GM19328 (cell line): ENCODE results near the gene RTN4.

Source experiments
- ATAC-seq: cut with Tn5 transposase; IDR thresholded peaks from one replicate; pipeline ENCODE4 v1.9.1; 2021; ENCODE audit warnings: mild to moderate bottlenecking, moderate library complexity; ENCODE audit not compliant: unreplicated experiment

The RTN4 gene

DNA sequence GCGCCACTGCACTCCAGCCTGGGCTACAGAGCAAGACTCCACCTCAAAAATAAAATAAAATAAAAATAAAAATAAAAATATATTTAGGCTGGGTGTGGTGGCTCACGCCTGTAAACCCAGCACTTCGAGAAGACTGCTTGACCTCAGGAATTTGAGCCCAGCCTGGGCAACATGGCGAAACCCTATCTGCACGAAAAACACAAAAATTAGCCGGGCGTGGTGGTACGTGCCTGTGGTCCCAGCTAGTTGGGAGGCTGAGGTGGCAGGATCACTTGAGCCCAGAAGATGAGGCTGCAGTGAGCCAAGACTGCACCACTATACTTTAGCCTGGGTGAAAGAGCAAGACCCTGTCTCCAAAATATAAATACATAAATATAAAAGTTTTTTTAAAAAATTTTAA, 6.4 kb downstream of the RTN4 start:
- no peak for ATAC-seq

DNA sequence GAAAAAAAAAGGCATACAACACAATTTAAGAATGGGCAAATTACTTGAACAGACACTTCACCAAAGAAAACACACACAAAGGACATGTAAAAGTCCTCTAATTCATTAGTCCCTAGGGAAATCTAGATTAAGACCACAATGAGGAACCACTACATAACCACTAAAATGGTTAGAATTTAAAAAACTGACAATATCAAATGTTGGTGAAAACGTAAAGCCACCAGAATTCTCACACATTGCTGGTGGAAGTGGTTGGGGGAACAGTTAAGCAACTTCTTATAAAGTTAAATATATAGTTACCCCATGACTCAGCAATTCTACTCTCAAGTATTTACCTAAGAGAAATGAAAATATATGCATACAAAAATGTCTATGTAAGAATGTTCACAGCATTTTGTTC, 11.8 kb downstream of the RTN4 start:
- ATAC-seq = no peak

DNA sequence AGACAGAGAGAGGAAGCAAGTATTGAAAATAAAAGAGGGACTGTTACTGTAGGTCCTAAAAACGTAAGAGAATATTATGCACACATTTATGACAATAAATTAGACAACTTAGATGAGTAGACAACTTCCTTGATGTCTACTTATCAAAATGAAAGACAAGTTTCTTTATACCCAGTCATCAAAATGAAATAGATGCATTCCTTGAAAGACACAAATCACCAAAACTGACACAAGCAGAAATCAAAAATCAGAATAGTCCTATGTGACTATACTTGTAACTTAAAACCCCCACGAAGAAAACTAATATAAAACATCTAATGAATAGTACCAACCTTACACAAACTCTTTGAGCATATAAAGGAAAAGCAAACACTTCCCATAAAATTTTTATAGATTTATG, 14.5 kb downstream of the RTN4 start:
- ATAC-seq = no peak

DNA sequence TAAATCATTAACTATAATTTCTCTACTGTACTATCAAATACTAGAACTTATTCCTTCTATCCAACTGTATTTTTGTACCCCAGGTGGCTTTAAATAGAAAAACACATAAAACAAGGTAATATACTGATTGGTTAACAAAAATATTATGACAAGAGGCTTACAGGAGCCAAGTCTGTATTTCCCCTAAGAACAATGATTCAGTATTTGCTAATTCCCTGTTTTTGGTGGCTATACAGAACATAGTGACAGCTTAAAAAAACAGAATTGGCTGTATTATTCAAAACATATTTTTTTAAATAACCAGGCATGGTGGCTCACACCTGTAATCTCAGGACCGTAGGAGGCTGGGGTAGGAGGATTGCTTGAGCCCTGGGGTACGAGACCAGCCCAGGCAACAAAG, 16.3 kb downstream of the RTN4 start:
- no peak for ATAC-seq

DNA sequence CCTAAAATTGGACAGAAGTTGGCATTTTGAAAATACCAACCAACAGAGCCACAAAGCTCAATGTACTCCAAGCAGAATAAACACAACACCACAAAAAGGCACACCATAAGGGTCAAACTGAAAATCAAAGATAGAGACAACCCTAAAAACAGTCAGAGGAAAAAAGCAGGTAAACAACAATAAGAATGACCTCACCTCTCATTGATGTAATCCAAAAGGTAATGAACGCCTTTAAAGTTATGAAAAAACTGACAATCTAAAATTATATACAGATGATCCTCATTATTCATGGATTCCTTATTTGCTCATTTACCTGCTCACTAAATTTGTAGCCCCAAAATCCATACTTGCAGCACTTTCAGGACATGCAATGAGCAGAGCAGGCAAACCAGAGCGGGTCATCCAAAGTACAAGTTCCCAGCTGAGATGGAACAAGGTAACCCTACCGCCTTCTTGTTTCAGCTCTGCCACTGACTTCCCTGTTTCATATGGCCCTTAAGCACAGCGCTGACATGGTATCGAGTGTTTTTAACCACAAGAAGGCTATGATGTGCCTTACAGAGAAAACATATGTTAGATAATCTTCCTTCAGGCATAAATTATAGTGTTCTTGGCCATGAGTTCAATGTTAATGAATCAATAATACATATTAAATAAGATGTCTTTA, 17.0 kb downstream of the RTN4 start:
- ATAC-seq = peak; percentile 93

DNA sequence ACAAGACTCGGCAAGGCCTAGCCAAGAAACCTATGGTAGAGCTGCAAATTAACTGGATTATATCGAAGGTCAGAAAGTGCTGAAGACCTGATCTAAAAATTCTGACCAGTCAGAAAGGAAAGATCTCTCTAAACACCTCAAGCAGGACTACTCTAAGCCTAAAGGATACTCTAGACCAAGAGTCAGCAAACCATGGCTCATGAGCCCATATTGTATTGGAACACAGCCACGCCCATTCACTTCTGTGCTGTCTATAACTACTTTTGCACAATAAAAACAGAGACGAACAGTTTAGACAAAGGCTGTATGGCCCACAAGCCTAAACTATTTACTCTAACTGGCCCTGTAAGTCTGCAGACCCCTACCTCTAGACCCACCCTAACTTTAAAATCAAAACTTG, 18.7 kb downstream of the RTN4 start:
- ATAC-seq = no peak

DNA sequence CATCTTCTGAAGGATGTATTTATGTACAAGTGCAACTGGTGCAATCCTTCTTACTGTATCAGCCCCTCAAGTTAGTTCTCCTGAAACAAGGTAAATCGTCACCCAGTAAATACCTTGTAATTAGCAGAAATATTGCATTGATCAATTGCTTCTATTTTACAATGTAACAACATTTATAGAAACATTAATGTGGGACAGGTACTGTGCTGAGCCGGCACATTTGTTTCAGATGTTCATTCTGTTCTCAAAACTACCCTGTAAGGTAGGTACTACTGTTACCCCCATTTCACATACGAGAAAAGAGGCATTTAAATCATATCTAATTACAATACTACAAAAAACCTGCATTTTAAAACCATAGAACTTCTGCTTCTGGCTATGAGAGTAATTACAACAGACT, 19.5 kb downstream of the RTN4 start:
- ATAC-seq = no peak

DNA sequence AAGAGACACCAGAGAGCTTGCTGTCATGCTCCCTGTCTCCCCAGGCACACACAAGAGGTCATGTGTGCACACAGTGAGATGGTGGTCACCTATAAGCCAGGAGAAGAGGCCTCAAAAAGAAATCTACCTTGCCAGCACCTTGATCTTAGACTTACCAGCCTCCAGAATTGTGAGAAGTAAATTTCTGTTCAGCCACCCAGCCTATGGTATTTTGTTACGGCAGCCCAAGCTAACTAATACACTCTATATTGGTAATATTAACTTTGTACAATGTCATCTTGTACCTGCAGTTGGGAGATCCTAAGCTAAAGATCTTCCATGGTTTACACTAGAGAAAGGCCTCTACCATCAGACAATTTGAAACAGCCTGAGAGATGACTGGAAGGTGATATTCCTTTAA, 21.2 kb downstream of the RTN4 start:
- ATAC-seq = no peak

DNA sequence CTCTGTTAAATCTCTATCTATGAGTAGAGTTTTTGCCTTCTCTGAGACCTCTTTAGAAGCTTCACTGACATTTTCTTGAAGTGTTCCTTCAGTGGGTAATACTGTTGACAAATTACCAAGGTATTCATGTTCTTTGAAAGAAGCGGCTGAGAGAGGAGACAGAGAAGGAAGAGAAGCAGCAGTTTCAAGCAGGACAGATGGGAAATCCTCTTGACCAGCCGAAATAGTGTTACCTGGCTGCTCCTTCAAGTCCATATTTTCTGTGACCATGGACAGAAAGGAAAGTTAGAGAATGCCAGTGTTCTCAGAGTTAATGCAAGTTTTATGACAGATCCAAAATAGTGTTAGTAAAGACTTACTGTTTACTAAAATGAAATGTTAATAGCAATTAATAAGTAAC, 23.0 kb downstream of the RTN4 start:
- ATAC-seq = no peak

DNA sequence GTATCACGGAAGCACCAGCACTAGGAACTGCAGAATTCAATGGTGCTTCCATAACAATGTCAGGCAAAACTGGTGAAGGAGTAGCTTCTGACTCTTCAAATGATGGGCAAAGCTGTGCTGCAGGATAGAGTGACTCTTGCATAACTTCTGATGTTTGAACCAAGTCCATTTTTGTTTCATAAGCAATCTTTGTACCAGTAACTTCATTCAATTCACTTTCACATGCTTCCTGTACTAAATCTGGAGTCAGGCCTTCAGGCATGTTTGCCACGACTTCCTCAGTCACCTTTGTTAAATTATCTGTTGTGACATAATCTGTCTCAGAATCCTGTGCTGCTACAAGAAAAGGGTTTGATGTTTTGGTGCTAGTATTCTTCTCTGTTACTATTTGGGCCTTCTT, 24.0 kb downstream of the RTN4 start:
- ATAC-seq = no peak

DNA sequence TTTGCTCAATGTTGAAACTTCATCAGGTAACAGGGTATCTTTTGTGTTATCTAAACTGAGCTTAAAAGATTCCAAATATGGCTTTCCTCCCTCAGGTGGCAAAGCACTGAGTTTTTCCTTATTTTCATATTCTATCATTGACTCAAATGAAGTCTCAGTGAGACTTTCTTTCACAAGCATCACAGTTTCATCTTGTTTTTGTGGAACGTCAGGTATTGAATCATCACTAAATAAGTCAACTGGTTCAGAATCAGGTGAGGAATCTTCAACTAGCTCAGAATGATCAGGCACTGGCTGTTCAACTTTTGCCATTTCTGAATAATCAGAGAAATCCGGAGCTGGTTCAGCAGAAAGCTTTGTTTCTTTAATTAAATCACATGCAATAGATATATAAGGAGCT, 24.6 kb downstream of the RTN4 start:
- ATAC-seq = no peak

DNA sequence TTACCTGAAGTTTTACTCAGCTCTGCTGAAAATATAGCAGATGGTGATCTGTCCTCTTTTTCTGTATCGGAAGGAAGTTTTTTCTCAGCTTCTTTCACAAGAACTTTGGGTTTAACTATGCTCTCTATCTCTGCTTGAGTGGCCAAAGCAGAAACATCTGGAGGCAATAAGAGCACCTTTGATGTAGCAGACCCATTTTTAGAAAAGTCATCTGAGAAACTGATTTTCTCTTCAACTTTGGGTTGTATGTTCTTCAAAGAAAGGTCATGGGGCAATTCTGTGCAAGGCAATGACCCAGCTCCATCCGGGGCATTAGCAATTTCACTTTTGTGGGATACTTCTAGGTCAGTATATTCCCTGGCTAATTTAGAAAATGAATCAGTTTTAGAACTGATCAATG, 25.2 kb downstream of the RTN4 start:
- no peak for ATAC-seq

DNA sequence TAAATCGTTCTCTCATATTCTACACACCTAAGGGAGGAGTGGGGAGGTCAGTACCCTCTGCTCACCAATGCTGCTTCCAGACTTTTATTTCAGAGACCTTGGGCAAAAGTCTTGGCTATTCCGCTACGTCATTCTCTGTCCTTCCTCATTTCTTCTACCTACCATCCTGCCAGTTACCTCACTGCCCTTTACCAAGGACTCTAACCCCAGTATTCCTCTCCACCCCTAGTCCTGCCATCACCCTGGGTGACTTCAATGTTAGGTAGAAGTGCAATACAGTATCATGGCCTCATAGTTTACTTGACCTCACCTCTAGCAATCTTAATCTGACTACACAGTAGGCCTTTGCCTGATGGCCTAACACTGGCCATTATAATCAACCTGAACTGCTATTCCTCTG, 27.8 kb downstream of the RTN4 start:
- ATAC-seq = no peak

DNA sequence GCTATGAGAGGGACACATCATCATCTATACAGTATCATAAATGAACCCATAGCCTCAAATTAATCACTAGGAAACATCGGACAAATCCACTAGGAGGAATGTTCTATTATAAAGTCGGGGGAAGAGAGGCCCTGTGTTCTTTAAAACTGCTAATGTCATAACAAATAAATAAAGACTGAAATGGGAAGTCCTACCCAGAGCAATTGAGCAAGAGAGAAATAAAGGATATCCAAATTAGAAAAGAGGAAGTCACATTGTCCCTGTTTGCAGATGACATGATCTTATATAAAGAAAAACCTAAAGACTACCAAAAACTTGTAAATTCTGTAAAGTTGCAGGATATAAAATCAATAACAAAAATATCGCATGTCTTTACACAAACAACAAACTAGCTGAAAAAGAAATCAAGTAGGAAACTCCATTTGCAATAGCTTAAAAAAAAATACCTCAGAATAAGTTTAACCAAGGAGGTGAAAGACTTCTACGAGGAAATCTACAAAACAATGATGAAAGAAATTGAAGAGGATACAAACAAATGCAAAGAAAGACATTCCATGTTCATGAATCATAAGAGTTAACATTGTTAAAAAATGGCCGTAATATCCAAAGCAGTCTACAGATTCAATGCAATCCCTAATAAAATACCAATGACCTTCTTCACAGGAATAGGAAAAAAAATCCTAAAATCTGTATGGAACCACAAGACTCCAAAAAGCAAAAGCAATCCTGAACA, 30.6 kb downstream of the RTN4 start:
- no peak for ATAC-seq

DNA sequence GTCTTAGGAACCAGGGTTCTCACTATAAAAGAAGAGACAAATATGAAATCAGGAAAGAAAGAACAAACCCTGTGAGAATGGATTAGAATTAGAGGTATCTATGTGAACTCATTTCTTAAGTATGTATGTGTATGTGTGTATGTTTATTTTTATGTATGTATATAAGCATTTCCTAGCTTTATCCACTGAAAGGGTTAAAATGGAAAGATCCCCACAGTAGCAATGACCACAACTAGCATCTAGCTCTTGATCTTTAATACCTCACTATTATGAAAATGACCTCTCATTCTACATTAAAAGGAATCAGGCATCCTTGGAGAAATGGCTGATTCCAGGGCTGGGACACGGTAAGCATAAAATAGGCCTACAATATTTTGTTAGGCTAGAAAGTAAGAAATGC, 31.6 kb downstream of the RTN4 start:
- ATAC-seq = no peak

DNA sequence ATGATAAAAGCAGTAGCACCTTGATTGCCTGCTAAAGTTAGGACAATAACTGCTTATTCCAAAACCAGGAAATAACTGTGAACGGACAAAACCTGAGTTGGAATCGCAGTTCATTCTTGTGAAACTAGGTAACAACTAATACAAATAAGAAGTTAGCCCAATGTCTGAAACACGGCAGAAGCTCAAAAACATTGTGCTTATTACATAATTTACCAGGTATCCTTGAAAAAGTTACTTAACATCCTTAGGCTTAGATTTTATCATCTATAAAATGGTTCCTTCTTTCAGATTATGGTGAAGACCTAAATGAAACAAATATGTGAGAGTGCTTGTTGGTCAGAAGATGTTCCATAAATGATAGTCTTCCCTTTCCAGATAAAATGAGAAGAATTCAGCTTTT, 32.4 kb downstream of the RTN4 start:
- ATAC-seq = no peak

DNA sequence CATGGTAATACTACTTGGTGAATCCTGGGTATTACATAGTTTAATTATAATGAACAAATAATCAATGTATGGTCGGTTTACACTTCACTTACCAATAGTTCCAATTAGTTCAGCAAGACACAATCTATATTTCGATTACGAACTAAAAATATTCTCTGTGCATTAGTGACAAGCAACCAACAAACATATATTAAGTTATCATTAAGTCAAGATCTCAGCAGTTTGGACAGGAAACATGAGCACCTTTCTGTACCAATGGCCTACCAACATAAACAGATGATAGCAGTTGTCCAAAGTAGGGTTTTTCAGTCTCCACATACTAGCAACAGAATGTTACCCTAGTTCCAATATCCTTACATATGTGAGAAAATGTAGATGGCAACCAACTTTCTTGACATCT, 32.8 kb downstream of the RTN4 start:
- no peak for ATAC-seq

DNA sequence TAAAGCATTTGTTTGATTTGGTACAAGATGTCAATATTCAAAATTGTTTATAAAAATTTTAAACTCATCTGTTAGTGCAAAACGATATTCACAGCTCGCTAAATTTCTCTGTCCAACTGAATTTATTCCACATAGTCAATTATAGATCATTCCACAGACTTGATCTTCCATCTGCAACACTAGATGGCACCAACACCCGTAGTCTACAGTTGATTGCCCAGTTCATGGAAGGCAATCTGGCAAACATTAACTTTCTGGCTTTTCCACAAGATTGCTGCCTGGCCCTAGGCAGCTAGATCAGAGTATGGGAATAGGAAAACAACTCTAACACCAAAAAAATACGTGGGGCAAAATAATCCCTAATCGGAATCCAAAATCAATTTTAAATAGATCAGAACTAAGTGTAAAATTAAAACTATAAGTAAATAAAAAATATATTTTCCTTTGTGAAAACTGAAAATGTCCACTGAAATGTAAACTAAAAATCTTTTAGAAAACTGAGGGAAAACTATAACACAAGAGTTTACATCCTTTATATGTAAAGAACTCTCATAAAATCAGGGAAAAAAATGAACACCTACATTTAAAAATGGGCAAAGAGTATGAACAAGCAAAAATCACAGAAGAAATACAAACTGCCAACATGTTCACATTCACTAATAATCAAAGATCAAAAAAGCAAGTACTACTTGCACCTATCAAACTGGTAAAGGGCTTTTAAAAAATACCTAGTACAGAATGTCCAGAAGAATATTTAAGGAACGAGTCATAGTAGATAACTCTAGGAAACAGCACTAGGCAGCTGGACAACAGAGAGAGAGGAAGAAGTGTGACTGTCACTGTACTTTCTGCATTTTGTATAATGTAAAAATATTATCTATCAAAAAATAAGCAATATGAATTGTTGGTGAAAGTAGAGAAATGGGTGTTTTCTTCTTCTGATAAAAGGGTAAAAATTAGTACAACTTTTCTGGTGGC, 35.0 kb downstream of the RTN4 start:
- ATAC-seq = no peak

DNA sequence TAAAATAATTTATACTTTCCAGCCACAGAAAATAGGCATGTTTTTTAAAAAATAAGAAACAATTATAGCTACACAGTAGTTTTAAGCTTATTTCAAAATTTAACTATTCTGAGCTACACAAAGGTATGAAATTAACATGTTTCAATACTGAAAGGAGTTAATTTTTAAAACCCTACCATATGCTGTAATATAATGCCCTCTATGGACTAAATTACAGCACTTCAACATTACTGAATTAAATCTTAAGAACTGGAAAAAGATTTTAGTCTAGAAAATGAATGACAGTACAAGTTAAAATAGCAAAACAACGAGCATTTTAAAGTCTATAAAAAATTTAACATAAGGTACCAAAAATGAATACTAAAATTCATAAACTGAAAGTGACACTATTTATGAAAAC, 36.3 kb downstream of the RTN4 start:
- no peak for ATAC-seq

DNA sequence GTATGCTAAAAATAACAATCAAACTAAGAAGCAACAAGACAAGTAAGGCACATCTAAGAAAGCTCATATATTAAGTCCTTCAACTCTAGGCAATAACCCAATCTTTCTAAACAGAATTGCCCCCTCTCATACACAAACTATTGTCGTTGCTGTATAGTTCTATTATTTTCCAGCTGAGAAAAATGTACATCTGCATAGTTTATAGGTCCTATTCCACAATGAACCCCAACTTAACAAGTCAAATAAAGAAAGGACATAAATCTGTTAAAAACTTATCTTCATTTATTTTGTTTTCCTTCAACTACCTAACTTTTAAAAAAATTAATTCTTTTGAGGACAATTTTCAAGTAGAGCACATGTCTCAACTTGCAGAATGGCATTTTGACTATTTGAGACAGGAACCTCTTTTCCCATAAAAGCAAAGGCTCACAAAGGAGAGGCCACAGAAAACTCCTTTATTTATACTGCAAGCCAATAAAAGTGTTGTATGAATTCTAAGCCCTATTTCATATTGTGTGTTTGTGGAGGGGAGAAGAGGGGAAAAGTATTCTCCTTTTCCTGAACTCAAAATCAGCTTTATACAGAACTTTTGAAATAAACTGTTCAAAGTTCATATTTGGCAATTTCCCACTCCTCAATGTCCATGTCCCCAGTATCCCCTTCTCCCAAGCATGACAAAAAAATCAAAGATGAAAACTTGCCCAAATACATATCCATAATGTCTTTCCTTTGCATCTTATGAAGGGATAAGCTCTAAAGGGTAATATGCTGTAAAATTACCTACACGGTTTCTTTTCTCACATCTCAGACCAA, 37.4 kb downstream of the RTN4 start:
- no peak for ATAC-seq
